ELF-1 (cell line): ENCODE measurements around the gene SPATA16.
"Not testable (repeated sequence)": the region's sequence is repeated elsewhere in the genome, so short reads cannot be mapped to it uniquely, and the experiment has no call there.

Experiments
- DNase-seq: peaks from one replicate; pipeline ENCODE4 v3.0.0-alpha.2; 2016; ENCODE audit warnings: low read depth, low spot score

The SPATA16 gene

DNA sequence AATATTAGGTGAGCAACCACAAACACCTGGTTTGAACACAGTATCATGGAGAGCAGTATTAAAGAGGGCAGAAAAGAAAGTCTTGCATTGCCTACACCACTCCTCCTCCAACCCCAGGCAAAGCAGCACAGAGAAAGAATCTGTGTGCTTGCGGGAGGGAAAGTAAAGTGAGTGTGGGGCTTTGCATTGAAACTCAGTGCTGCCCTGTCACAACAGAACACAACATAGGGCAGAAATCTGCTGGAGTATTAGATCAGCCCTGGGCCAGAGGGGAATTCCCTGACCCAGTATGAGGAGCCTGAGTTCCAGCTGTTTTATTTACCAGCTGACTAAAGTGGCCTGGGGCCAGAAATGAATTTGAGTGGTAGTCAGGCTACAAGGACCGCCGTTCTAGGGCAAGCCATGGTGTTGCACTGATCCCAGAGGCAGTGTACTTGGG is 75.5 kb downstream of the SPATA16 start:
- DNase-seq = peak; percentile 84

DNA sequence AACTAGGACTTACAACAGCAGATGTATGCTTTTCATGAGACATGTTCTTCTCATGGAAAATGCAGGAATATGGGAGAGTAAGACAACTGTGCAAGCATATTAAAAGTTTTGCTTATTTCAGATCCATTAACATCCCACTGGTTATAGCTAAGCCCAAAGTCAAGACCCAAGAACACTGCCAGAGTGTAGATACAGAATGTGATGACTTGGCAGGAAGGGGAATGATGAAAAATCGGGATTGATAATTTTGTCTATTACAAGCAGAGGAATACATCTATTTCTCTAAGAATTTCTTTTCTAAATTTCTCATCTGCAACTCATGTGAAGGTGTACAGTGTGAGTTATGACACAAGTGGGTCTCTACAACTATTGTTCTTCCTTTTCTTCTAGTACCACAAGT is 76.4 kb downstream of the SPATA16 start:
- DNase-seq = no peak

DNA sequence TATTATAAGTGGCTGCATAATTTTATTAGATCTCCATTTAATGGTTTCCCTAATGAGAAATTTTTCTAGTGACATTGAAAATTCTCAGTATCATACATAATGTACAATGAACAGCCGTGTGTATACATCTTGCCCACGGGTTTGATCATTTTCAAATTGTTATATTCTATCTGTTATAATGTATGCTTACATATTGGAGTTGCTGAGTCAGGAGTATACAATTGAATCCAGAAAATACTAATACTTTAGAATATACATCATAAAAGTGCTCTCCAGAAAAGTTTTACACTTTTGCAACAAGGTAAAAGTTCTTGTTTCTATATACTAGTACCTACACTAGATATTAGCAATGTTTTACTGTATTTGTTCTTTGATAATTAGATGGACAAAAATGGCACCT is 82.8 kb downstream of the SPATA16 start:
- no peak for DNase-seq

GRCh38 chr3:173055228-173055933 is 85.7 kb downstream of the SPATA16 start:
- DNase-seq = no peak

GRCh38 chr3:173049360-173049759 is 91.7 kb downstream of the SPATA16 start:
- DNase-seq = no peak

DNA sequence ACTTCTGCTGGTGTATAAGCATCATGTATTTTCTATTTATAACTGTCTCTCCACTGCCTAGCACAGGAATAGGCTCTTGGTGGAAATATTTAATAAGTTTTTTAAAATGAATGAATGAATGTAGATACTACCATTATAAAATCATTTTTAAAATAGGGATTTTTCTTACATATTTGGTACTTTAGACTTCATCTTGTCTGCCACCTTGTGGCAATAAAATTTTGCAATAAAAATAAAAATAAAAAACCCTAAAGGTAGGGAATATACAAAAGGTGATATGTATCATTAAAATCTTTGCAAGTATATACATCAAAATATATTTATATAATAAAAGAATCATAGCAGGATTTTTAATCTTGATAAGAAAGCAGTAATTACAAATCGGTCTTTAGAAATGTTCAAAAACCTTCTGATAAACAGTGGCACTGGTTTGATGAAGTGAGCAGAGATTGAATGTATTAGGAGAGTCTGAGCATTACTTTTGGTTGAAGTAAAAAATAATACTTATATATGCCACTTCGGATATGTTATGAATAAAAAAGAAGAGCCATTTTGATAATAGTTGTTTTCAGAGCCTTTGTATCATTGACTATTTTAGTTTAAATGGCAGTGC is 95.2 kb downstream of the SPATA16 start:
- no peak for DNase-seq

DNA sequence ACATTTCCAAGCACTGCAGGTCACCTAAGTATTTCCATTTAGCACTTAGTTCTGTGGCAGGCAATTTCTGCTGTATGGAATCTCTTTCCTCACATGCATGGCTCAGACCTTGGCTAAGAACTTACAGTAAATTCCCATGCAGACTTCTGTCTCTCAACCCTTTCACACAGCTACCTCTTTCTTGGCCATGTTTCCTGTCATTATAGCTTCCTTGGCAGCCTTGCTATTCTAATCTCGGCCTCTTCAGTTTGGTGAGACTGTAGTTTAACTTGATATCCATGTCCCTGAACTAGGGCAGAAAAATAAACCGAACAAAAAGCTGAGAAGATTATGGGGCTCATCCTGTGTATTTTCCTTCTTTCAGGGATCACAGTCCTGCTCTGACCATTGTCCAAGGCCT is 96.0 kb downstream of the SPATA16 start:
- no peak for DNase-seq

- no peak for DNase-seq
These were observed 97.3 kb downstream of the SPATA16 start for GRCh38 chr3:173043757-173044156.

DNA sequence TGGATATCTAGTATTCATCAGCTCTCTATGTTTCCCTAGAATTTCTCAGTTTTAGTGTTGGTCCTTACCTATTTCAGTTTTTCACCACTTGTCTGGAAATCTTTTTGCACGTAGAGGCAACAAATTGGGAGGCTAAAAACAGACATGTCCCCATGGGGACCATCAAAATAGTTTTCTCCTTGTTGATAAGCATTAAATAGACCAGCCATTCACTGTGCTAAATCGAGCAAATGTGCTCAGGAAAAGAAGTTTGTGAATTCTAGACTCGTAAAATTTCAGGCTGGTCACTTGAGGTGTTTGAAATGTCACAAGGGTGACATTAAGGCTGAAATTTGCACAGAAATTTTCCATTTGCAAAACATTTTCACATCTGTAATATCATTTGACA is 102.6 kb downstream of the SPATA16 start:
- DNase-seq = no peak

GRCh38 chr3:173037840-173038483 is 103.1 kb downstream of the SPATA16 start:
- no peak for DNase-seq

DNA sequence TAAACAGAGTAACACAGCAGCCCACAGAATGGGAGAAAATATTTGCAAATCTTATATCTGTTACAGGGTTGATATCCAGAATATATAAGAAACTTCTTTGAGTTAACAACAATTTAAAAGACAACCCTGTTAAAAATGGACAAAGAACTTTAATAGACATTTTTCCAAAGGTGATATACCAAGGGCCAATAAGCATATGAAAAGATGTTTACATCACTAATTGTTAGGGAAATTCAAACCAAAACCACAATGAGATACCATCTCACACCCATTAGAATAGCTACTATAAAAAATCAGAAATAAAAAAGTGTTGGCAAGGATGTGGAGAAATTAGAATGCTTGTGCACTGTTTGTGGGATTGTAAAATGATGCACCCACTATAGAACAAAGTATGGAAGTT is 110.8 kb downstream of the SPATA16 start:
- no peak for DNase-seq

DNA sequence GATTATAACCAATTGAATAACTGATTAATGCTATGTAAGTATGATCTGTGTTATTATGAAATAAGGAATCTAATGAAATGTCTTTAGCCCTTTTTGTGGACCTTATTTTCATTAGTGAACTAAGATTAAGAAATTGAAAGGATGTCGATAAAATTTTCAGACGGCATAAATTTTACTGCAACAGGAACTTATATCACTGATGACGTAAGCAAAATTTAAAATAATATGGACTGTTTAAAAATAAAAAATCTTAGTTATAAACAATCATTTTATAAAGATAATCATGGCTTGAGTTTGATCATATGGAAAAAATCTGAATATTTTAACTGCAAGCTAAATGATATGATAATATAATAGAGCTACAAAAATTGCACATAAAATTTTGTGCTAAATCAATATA is 112.7 kb downstream of the SPATA16 start:
- no peak for DNase-seq

- no peak for DNase-seq
These were observed 113.6 kb downstream of the SPATA16 start for GRCh38 chr3:173027429-173027828.

GRCh38 chr3:173025941-173026340 is 115.1 kb downstream of the SPATA16 start:
- no peak for DNase-seq

DNA sequence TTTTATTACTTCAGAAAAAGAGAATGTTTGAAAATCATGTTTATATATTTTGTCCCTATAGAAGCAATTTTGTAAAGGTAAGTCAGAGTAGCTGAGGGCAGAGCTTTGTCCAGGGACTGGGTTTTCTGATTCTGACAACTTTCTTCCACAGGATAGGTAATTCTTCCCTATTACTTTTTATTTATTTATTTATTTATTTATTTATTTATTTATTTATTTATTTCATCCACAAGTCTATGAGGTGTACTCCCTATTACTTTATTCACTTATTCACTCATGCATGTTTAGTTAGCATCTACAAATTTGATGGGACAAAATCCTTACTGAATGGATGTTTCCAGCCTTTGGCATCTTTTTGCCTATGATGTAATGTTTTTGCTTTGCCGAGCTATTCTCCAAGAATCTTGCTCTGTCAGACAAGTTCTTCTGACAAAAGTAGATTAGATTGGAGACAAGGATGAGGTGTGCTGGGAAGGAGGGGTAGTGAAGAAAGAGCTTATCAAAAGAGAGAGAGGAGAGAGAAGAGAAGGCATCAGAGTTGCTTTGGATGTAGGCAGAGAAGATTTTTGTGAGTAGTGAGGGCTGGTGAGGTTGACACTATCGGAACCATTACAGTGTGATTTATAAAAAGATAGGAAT is 119.4 kb downstream of the SPATA16 start:
- no peak for DNase-seq

DNA sequence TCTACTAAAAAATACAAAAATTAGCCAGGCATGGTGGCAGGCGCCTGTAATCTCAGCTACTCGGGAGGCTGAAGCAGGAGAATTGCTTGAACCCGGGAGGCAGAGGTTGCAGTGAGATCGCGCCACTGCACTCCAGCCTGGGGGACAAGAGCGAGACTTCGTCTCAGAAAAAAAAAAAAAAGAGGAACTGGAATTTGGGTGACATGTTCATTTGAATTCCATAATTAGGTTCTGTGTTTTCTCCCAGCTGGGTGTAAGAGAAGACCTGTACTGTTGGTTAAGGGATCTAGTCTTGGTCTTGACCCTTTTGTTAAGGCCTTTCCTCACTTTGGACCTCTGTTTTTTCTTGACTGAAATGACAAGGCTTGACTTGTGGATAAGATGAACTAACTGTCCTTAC is 120.9 kb downstream of the SPATA16 start:
- not testable (repeated sequence) for DNase-seq

- DNase-seq = no peak
These were observed 121.7 kb downstream of the SPATA16 start for GRCh38 chr3:173019378-173019777.

DNA sequence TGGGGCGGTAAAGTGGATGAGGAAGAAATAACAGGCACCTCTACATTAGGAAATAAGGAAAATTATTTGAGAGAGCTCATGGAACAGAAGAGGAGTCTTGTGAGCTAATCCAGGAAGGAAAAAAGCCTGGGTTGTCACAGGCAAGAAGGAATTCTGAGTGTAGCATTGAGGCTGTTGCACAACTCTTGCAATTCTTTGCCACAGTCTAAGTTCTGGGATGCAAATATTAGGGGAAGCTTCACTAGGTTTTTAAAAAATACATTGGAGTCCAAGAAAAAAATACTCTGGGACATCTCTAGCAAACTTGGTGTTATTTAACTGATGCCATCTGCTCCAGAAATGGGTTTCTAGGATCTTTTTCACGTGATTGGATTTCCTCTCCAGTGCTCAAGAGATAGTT is 122.3 kb downstream of the SPATA16 start:
- DNase-seq = no peak

- DNase-seq = no peak
These were observed 127.7 kb downstream of the SPATA16 start for GRCh38 chr3:173013219-173013832.

DNA sequence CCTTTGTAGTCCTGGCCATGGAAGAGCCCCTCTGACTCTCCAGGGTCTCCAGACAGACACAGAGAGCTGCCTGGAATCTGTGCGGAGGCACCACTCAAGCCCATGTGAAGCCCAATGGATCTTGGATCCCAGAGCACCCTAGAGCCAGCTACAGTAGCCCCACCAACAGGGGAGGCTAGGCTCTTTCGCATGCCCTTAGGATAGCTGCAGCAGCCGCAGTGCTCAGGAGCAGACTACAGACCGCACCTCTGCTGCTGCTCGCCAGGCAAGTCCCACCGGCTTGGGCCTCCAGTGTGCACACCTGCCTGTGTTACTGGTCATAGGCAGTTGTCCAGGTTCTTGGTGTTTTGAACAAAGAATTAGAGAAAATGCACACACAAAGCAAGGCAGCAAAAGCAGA is 131.6 kb downstream of the SPATA16 start:
- peak; percentile 13 for DNase-seq

DNA sequence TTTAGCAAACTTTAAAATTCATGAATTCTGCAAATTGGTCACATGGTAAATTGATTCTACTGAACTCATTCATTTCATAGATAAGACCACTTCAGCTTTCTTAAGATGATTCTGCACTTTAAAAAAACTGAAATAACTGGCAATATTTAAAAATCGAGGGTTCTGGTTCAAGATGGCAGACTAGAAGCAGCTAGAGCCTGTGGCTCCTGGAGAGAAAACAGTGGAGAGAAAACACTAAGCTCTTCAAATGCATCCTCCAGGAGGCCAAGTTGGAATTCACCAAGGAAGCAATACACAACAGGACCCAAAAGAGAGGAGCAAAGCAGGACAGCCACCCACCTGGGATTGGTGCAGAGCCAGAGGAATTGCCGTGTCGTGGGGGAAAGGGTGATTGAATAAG is 132.1 kb downstream of the SPATA16 start:
- DNase-seq = no peak

- no peak for DNase-seq
These were observed 133.8 kb downstream of the SPATA16 start for GRCh38 chr3:173007079-173007723.
